WTC11 (cell line): ENCODE data around the gene MAML3. TPM values are rescaled to one million over a fixed set of nuclear protein-coding genes. Genes with fewer than 3 reads are reported as not detected.

Experiments
- ATAC-seq: fragments of 200-7000 bp; cut with Tn5 transposase; 2 replicates; pipeline ENCODE4 v1.10.0; 2021; ENCODE audit warnings: mild to moderate bottlenecking, moderate library complexity
- CTCF ChIA-PET: fragments of 300-600 bp; sonication (Branson Sonifier 250); formaldehyde crosslinking; loops from one replicate; lab custom pipeline; 2021; ENCODE audit warnings: antibody characterized with exemption; lab: Charles Lee
- POLR2A ChIA-PET: fragments of 350-600 bp; sonication (Branson Sonifier 250); formaldehyde crosslinking; loops from one replicate; lab custom pipeline; 2021; ENCODE audit warnings: antibody characterized with exemption; lab: Charles Lee
- DNase-seq: peaks from one replicate; pipeline ENCODE4 v3.0.0; 2021; ENCODE audit warnings: low spot score
- H3K27ac Mint-ChIP-seq: 2 replicates; pipeline ENCODE4 v1.8.0; 2021; ENCODE audit warnings: mixed read lengths
- H3K27me3 Mint-ChIP-seq: 2 replicates; pipeline ENCODE4 v1.8.0; 2021; ENCODE audit warnings: low read depth, mild to moderate bottlenecking, moderate library complexity, mixed read lengths
- H3K36me3 Mint-ChIP-seq: 2 replicates; pipeline ENCODE4 v1.8.0; 2021; ENCODE audit warnings: mixed read lengths
- H3K4me1 Mint-ChIP-seq: 2 replicates; pipeline ENCODE4 v1.8.0; 2022; ENCODE audit warnings: mixed read lengths
- H3K4me3 Mint-ChIP-seq: 2 replicates; pipeline ENCODE4 v1.8.0; 2021; ENCODE audit warnings: mild to moderate bottlenecking, moderate library complexity, mixed read lengths
- H3K9me3 Mint-ChIP-seq: 2 replicates; pipeline ENCODE4 v1.8.0; 2021; ENCODE audit warnings: mixed read lengths
- ARID4B ChIP-seq: sonication (generic); formaldehyde crosslinking; IDR thresholded peaks from 2 replicates; pipeline ENCODE4 v1.8.0; 2023; ENCODE audit warnings: missing genetic modification reagents, mild to moderate bottlenecking, borderline replicate concordance
- ELF4 ChIP-seq: sonication (generic); formaldehyde crosslinking; IDR thresholded peaks from 2 replicates; pipeline ENCODE4 v1.8.1; 2022; ENCODE audit warnings: low read depth, mild to moderate bottlenecking, moderate library complexity, missing genetic modification reagents
- EMX1 ChIP-seq: fragments of 250-450 bp; sonication (Bioruptor Pico); IDR thresholded peaks from 2 replicates; pipeline ENCODE4 v1.8.0; 2021; ENCODE audit warnings: mild to moderate bottlenecking
- GRHL2 ChIP-seq: fragments of 250-450 bp; sonication (Bioruptor Pico); IDR thresholded peaks from 2 replicates; pipeline ENCODE4 v1.8.0; 2022; ENCODE audit warnings: mild to moderate bottlenecking, moderate library complexity; ENCODE audit not compliant: insufficient replicate concordance, severe bottlenecking
- HMGA2 ChIP-seq: fragments of 250-450 bp; sonication (Bioruptor Pico); IDR thresholded peaks from 2 replicates; pipeline ENCODE4 v1.4.0; 2021; ENCODE audit warnings: mild to moderate bottlenecking, moderate library complexity
- MXD4 ChIP-seq: fragments of 250-450 bp; sonication (Bioruptor Pico); IDR thresholded peaks from 2 replicates; pipeline ENCODE4 v1.8.0; 2021; ENCODE audit warnings: mild to moderate bottlenecking, moderate library complexity, borderline replicate concordance
- NR1H2 ChIP-seq: sonication (generic); formaldehyde crosslinking; IDR thresholded peaks from 2 replicates; pipeline ENCODE4 v1.9.0; 2021; ENCODE audit warnings: mild to moderate bottlenecking, moderate library complexity, missing genetic modification reagents
- NR2C2 ChIP-seq: sonication (generic); formaldehyde crosslinking; IDR thresholded peaks from 2 replicates; pipeline ENCODE4 v1.8.0; 2022; ENCODE audit warnings: mild to moderate bottlenecking, missing genetic modification reagents
- OVOL2 ChIP-seq: fragments of 250-450 bp; sonication (Bioruptor Pico); IDR thresholded peaks from 2 replicates; pipeline ENCODE4 v1.9.0; 2021; ENCODE audit warnings: mild to moderate bottlenecking, borderline replicate concordance
- SMAD3 ChIP-seq: sonication (generic); formaldehyde crosslinking; IDR thresholded peaks from 2 replicates; pipeline ENCODE4 v1.8.0; 2022; ENCODE audit warnings: missing genetic modification reagents, mild to moderate bottlenecking, borderline replicate concordance
- ZNF232 ChIP-seq: sonication (generic); formaldehyde crosslinking; IDR thresholded peaks from 2 replicates; pipeline ENCODE4 v1.8.0; 2022; ENCODE audit warnings: mild to moderate bottlenecking, missing genetic modification reagents
- ZNF317 ChIP-seq: sonication (generic); formaldehyde crosslinking; IDR thresholded peaks from 2 replicates; pipeline ENCODE4 v1.8.1; 2023; ENCODE audit warnings: low read depth, mild to moderate bottlenecking, moderate library complexity, missing genetic modification reagents, borderline replicate concordance
- ZNF396 ChIP-seq: fragments of 250-450 bp; sonication (Bioruptor Pico); IDR thresholded peaks from 2 replicates; pipeline ENCODE4 v1.8.0; 2021; ENCODE audit warnings: mild to moderate bottlenecking, moderate library complexity, borderline replicate concordance
- ZNF416 ChIP-seq: fragments of 250-450 bp; sonication (Bioruptor Pico); IDR thresholded peaks from 2 replicates; pipeline ENCODE4 v1.9.0; 2021; ENCODE audit warnings: mild to moderate bottlenecking, inconsistent platforms
- ZNF671 ChIP-seq: fragments of 250-450 bp; sonication (Bioruptor Pico); IDR thresholded peaks from 2 replicates; pipeline ENCODE4 v1.8.0; 2021; ENCODE audit warnings: mild to moderate bottlenecking
- ZSCAN18 ChIP-seq: fragments of 250-450 bp; sonication (Bioruptor Pico); IDR thresholded peaks from 2 replicates; pipeline ENCODE4 v2.1.2; 2022; ENCODE audit warnings: mild to moderate bottlenecking, moderate library complexity
- total RNA-seq: library from RNA; stranded (reverse); gene quantifications from 3 replicates; pipeline ENCODE4 v1.2.3, GENCODE V29; 2021
- TF ChIP-seq, protein P1 (sequence below): fragments of 250-450 bp; sonication (Bioruptor Pico); conservative IDR thresholded peaks from 2 replicates; pipeline ENCODE4 v1.9.0; 2021; ENCODE audit warnings: mild to moderate bottlenecking
- TF ChIP-seq, protein P2 (sequence below): sonication (generic); formaldehyde crosslinking; IDR thresholded peaks from 2 replicates; pipeline ENCODE4 v1.8.1; 2023; ENCODE audit warnings: mild to moderate bottlenecking, missing genetic modification reagents, moderate library complexity
- TF ChIP-seq, protein P3 (sequence below): fragments of 250-450 bp; sonication (Bioruptor Pico); IDR thresholded peaks from 2 replicates; pipeline ENCODE4 v1.9.0; 2021; ENCODE audit warnings: mild to moderate bottlenecking
- TF ChIP-seq, protein P4 (sequence below): sonication (generic); formaldehyde crosslinking; IDR thresholded peaks from 2 replicates; pipeline ENCODE4 v1.8.0; 2023; ENCODE audit warnings: mild to moderate bottlenecking, missing genetic modification reagents

Gene MAML3
- total RNA-seq, 1 experiment from 2014 or later, result 7.4 TPM

- DNase-seq (no peak), ATAC-seq (no peak)
- ChIA-PET CTCF (no interaction called here), POLR2A (no interaction called here)
- TF ChIP-seq NR1H2 (CRISPR knock-in tag) (no peak), ELF4 (no peak), EMX1 (CRISPR knock-in tag) (no peak), ZNF396 (CRISPR knock-in tag) (no peak)
- H3K27me3 Mint-ChIP-seq, result no peaks in the 10 kb centered on the region
- peaks cover 29% of the 10 kb centered on the region for H3K4me1 Mint-ChIP-seq
- H3K4me3 Mint-ChIP-seq, result no peak overlapping the region
- no peak overlapping the region for H3K27ac Mint-ChIP-seq
- no peaks in the 10 kb centered on the region for H3K9me3 Mint-ChIP-seq
- H3K36me3 Mint-ChIP-seq, result no peaks in the 10 kb centered on the region
These were observed 195.3 kb downstream of the MAML3 start for GRCh38 chr4:139958739-139959098.

GRCh38 chr4:139957986-139958738 is 195.8 kb downstream of the MAML3 start:
- CTCF ChIA-PET, result no interaction called here
- Mint-ChIP-seq H3K4me1 (peaks cover 29% of the 10 kb centered on the region), H3K27ac (no peak overlapping the region)
- no peak for DNase-seq
- no peak for TF ChIP-seq ZSCAN18 (CRISPR knock-in tag)
- no peak for TF ChIP-seq ZNF416 (CRISPR knock-in tag)
- TF ChIP-seq, protein P1, sequence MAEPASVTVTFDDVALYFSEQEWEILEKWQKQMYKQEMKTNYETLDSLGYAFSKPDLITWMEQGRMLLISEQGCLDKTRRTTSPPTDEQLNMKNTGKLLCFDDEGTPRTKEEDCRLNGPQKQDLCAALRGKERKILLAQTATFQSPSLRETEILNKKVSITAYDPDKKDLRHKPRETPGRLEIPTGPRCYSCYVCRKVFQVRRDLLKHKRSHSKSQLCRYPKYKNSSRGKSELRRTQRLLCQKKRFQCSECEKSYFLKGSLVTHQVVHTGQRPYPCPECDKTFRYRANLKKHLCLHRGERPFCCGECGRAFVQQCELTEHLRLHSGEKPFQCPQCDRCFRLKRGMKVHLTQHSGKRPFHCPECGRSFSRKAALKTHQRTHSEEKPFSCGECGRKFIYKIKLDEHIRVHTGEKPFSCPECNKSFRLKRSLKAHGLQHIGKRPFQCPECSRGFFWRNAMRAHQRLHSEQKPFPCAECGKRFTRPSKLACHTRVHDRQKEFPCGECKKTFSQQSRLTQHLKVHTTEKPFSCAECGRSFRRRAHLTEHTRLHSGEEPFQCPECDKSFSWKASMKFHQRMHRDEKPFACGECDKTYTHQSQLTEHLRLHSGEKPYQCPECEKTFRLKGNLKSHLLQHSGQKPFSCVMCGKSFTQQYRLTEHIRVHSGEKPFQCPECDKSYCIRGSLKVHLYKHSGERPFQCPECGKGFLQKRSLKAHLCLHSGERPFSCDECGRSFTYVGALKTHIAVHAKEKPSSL (CRISPR knock-in tag), result no peak
- TF ChIP-seq MXD4 (CRISPR knock-in tag), result no peak
- no peak for TF ChIP-seq GRHL2 (CRISPR knock-in tag)
- TF ChIP-seq, protein P2, sequence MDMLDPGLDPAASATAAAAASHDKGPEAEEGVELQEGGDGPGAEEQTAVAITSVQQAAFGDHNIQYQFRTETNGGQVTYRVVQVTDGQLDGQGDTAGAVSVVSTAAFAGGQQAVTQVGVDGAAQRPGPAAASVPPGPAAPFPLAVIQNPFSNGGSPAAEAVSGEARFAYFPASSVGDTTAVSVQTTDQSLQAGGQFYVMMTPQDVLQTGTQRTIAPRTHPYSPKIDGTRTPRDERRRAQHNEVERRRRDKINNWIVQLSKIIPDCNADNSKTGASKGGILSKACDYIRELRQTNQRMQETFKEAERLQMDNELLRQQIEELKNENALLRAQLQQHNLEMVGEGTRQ (CRISPR knock-in tag), result no peak
- TF ChIP-seq NR2C2 (CRISPR knock-in tag), result no peak
- TF ChIP-seq OVOL2 (CRISPR knock-in tag), result no peak
- no peak for TF ChIP-seq ZNF671 (CRISPR knock-in tag)
- TF ChIP-seq SMAD3 (CRISPR knock-in tag), result no peak
- TF ChIP-seq HMGA2 (CRISPR knock-in tag), result no peak
- TF ChIP-seq, protein P3, sequence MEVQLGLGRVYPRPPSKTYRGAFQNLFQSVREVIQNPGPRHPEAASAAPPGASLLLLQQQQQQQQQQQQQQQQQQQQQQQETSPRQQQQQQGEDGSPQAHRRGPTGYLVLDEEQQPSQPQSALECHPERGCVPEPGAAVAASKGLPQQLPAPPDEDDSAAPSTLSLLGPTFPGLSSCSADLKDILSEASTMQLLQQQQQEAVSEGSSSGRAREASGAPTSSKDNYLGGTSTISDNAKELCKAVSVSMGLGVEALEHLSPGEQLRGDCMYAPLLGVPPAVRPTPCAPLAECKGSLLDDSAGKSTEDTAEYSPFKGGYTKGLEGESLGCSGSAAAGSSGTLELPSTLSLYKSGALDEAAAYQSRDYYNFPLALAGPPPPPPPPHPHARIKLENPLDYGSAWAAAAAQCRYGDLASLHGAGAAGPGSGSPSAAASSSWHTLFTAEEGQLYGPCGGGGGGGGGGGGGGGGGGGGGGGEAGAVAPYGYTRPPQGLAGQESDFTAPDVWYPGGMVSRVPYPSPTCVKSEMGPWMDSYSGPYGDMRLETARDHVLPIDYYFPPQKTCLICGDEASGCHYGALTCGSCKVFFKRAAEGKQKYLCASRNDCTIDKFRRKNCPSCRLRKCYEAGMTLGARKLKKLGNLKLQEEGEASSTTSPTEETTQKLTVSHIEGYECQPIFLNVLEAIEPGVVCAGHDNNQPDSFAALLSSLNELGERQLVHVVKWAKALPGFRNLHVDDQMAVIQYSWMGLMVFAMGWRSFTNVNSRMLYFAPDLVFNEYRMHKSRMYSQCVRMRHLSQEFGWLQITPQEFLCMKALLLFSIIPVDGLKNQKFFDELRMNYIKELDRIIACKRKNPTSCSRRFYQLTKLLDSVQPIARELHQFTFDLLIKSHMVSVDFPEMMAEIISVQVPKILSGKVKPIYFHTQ, result no peak
- TF ChIP-seq, protein P4, sequence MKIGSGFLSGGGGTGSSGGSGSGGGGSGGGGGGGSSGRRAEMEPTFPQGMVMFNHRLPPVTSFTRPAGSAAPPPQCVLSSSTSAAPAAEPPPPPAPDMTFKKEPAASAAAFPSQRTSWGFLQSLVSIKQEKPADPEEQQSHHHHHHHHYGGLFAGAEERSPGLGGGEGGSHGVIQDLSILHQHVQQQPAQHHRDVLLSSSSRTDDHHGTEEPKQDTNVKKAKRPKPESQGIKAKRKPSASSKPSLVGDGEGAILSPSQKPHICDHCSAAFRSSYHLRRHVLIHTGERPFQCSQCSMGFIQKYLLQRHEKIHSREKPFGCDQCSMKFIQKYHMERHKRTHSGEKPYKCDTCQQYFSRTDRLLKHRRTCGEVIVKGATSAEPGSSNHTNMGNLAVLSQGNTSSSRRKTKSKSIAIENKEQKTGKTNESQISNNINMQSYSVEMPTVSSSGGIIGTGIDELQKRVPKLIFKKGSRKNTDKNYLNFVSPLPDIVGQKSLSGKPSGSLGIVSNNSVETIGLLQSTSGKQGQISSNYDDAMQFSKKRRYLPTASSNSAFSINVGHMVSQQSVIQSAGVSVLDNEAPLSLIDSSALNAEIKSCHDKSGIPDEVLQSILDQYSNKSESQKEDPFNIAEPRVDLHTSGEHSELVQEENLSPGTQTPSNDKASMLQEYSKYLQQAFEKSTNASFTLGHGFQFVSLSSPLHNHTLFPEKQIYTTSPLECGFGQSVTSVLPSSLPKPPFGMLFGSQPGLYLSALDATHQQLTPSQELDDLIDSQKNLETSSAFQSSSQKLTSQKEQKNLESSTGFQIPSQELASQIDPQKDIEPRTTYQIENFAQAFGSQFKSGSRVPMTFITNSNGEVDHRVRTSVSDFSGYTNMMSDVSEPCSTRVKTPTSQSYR (CRISPR knock-in tag), result no peak
- TF ChIP-seq ZNF232 (CRISPR knock-in tag), result no peak
- no peak for TF ChIP-seq ZNF317 (CRISPR knock-in tag)
- no peak for TF ChIP-seq ELF4
- no peak for TF ChIP-seq ARID4B (CRISPR knock-in tag)
- TF ChIP-seq, all 79 proteins: peak for 0
- Mint-ChIP-seq H3K9me3 (no peaks in the 10 kb centered on the region), H3K4me3 (no peak overlapping the region), H3K27me3 (no peaks in the 10 kb centered on the region), H3K36me3 (no peaks in the 10 kb centered on the region)
- ATAC-seq, result no peak
- POLR2A ChIA-PET, result no interaction called here
